ENCODE measurements around the gene PLEKHH3.
A peak's percentile ranks its signal among the peaks of the same experiment; 100 is the strongest.
"Not testable (repeated sequence)": the region's sequence is repeated elsewhere in the genome, so short reads cannot be mapped to it uniquely, and the experiment has no call there.

The PLEKHH3 gene

DNA sequence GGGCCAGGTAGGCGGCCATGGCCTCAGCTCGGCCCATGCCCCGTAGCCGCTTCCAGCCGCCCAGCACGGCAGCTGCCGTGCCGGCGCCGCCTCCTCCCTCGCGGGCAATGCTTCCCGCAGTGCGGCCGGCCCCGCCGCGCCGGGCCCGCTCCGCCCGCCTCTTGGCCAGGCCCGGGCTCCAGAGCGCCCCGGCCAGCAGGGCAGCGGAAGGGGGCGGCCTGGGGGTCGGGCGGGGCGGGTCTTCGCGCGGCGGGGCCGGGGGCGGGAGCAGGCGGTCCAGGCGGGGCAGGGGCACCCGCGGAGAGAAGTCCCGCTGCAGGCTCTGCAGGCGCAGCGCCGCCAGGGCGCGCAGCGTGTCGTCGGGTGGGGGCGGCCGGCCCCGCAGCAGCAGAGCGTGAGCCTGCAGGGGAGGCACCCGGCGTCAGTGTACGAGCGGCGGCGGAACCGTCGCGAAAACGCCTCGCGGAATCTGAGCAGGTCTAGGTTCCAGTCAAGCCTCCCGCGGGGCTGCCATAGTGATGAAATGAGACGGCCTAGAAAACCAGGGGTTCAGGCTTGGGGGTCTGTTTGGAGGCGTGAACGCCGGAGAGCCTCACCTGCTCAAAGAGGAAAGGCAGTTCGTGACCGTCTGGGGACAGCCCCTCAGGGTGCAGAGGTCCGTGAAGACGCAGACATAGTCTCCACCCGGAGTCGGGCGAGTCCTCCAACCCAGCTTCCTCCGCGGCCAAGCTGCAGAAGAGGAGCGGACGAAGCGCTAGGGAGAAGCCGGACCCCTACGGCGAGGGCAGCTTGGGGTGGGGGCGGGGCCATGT lies 6.6 kb downstream of the PLEKHH3 start:
- DNase-seq = no peak

DNA sequence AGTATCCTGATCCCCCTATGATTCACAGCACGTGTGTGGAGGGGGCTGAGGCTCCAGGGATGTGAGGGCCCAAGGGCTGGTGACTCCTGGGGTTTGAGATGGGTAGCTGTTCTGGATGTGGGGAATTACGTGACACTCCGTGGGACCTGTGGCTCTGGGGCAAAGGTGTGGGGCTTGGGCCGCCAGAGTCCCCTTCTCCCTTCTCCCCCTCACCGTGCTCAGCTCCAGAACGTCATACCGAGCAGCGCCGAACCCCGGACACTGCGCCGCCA lies 7.2 kb downstream of the PLEKHH3 start:
- no peak for DNase-seq

DNA sequence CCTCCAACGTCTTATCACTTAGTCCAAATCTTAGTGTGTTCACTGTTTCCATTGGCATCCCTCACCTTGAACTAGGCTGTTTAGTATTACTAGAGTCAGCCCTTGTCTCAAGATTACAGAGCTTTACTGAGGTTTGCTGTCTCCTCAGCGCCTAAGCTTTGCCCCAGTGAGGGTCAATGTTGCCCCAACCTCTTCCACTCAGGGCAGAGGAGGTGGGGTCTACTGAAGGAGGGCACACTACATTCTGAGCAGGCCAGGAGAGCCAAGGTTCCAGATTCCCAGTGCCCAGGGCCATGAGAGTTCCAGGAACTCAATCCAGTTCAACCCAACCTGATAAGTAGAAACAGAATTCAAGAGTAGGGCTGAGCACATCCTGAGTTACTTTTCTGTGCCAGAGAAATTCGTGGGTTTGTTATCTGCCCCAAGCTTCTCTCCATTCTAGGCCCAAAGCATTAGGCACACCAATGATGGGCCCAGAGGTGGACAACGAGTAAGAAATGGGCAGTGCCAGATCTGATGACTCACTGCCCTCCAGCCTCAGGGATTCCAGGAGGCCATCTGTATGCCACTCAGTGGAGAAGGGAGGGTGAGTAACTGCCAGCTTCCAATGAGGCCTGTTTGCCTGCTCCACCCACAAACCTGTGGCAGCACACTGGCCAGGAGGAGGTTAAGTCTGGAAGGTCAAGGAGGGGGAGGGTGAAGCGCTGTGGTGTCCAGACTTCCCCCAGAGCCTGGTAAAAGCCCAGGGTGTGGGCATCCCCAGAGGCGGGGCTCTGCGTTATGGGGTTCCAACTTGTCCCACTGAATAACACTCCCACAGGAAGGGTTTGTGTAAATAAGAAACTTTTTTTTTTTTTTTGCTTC lies 9.5 kb downstream of the PLEKHH3 start:
- DNase-seq = peak; percentile 88

DNA sequence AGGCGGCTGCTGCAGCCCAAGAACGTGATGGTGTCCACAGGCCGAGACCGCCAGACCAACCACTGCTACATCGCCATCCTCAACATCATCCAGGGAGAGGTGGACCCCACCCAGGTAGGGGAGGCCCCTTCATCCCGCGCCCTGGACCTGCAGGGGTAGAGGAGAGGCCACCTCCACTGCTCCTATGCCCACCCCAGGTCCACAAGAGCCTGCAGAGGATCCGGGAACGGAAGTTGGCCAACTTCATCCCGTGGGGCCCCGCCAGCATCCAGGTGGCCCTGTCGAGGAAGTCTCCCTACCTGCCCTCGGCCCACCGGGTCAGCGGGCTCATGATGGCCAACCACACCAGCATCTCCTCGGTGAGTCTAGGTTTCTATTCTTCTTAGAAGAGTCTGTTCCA lies 10.7 kb downstream of the PLEKHH3 start:
- DNase-seq = not testable (repeated sequence)

DNA sequence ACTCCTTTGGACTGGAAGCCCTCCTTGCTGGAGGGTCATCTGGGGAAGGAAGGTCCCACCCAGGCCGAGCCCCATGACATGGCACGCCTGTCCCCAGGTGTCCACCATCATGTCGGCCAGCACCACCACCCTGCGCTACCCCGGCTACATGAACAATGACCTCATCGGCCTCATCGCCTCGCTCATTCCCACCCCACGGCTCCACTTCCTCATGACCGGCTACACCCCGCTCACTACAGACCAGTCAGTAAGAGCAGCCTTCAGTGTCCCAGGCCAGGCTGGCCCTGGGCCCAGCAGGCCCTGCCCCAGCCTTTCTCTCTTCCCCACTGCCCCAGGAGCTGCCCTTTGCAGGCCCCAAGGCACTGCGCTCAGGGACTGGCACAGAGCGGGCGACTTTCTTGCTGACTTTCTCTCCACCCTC lies 11.2 kb downstream of the PLEKHH3 start:
- DNase-seq = no peak

DNA sequence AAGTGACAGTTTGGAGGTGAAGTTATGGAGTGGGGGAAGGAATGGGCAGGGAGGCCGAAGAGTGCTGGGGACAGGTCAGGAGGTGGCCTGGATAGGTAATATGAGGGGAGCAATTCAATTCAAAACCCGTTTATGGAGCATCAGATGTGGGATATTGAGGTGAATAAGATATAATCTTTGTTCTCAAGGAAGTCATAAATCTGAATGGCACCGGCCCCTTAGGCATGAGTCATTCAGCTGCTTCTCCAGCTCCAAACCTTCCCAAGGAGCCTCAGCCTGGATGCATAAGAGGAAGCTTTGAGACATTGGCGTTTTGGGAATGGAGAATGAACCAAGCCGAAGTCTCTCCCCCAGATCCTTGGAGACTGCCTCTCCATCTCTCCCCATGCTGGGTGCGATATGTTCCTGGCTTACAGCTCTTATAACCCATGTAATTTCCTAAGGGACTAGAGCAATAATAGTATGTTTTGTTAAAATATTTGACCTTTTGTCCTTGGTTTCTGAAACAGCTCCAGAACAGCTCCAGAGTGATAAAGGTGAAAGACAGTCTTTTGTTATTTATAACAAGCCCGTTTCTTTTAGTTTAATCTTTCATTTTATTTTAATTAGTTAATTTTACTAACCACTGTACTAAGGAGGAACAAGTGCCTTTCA lies 16.0 kb downstream of the PLEKHH3 start:
- DNase-seq = peak; percentile 12

DNA sequence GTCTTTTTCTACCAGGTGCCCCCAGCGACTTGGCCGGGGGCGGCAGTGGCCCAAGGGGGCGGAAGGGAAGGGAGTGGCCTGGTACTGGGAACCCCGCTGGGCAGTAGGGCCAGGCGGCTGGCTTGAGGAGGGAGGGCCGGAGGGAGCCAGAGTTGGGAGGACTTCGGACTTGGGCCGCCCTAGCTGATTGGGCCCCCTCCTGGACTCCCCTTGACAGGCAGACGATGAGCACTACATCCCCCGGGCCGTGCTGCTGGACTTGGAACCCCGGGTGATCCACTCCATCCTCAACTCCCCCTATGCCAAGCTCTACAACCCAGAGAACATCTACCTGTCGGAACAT lies 16.9 kb downstream of the PLEKHH3 start:
- not testable (repeated sequence) for DNase-seq

DNA sequence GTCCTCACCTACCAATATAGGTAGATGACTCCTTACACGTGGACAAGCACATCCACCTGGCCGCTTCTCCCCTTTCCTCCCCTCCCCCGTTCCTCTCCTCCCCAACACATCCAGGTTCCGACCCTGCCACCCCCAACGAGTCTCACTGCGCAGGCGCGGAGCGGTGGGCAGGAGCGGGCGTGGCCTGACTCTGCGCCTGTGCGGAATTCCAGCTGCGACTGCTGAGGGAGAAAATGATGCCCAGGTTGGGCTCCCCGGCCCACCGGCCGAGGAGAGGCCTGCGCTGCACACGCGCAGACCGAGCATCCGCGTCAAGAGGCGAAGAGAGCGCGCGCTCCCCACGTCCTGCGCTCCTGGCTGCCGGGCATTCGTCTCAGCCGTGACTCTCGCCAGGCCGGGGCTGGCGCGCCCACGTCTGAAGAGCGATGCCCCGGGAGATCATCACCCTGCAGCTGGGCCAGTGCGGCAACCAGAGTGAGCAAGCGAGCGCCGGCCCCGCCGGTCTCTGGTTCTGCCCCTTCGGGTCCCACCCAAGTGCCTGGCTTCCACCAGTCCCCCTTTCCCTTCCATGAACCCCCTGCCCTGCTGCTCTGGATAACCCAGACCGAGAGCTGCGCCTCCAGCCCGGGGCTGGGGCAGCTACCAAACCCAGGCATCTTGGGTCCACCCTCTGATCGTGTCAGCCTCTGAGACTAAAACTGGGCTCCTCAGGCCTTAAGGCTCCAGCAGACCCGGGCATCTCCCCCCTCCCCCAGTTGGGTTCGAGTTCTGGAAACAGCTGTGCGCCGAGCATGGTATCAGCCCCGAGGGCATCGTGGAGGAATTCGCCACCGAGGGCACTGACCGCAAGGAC lies 17.5 kb downstream of the PLEKHH3 start, which contains the start of gene TUBG2:
Gene TUBG2 (plus strand): TSS at position 206 of the 853 bp plus-strand sequence. CDS start 220 bp downstream, at position 426.
- peak; percentile 97 for DNase-seq

DNA sequence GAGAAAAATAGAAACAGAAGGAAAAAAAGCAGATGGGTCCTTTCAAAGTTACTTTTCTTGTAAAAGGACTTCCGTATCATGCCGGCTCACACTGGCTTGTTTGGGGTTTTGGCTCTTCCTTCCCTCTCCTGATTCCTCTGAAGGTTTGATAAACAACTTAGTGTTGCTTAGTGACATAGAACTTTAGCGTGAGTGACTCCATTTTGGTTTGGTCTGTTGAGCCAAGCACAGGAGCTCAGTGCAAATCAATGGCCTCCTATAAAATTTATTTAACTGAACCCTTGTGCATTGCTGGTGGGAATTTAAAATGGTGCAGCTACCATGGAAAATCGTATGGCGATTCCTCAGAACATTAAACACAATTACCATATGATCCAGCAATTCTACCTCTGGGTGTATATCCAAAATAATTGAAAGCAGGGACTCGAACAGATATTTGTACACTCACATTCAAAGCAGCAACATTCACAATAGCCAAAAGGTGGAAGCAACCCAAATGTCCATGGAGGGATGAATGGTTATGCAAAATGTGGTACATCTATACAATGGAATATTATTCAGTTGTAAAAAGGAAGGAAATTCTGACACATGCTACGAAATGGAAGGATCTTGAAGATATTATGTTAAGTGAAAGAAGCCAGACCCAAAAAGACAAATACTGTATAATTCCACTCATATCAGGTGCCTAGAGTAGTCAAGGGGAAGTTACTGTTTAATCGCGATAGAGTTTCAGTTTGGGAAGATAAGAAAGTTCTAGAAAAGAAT lies 18.8 kb downstream of the PLEKHH3 start:
- DNase-seq = no peak

DNA sequence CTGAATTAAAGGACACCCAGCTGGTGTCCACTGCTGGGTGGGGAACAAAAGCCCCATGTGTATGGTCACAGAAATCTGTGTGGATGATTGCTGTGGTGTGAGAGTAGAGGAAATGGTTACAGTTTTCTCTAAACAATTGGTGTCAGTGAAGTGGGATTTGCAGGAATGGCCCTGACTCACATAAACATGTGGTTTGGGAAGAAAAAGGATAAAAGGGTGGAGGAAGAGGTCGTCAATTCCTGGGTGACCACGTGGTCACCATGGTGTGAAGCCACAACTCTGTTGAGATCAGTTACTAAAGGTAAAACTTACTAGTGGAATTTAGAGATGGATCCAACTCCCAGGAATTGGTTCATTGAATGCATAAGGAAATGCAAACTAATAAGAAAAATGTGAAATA lies 21.3 kb downstream of the PLEKHH3 start:
- no peak for DNase-seq

DNA sequence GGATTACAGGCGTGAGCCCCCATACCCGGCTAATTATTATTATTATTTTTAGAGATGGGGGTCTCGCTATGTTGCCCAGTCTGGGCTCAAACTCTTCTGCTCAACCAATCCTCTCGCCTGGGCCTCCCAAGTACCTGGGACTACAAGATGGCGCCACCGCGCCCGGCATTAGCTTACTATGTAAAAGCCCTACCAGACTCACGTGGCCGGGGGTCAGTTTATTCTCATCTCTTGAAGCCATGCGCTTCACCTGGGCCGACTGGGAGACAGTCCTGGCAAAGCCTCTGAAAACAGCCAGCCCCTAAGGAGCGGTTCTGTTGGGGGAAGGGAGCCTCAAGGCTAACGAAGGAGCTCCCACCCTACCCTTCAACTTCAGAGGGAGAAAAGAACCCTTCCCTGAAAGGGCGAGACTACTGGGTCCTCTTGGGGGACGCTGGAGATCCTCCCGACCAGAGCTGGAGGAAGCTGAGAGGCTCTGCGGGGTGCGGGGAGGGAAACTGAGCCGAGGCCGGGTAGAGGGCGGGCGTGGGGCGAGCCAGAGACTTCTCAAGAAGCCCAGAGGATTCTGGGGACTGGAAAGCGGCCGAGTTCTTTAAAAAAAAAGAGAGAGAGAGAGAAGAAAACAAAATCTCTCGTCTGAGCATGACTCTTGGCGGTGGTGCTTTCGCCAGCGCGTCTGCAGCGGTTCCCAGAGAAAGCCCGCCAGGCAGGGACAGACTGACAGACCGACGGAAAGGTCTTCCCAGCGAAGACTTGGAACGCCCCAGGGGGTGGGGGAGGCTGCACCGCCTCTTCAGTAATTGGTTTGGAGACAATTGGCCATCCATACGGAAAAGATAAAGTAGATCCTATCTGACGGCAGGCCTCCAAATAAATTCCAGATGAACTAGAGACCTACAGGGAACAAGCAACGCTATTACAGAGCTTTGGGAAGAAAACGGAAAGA lies 23.3 kb downstream of the PLEKHH3 start:
- DNase-seq = no peak

DNA sequence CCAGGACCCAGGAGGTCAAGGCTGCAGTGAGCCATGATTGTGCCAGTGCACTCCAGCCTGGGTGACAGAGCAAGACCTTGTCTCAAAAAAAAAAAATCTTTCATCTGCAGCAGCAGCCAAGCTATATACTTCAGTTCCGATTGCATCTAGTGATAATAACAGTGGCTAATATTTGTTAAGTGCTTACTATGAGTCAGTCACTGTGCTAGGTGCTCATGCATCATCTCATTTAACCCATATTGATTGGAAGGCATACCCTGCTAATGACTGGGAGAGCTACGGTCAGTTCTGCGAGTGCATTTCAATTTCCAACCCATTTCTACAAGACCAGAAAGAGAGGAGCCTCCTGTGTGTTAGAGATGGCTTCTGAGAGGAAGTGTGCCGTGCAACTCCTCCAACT lies 25.4 kb downstream of the PLEKHH3 start:
- no peak for DNase-seq

DNA sequence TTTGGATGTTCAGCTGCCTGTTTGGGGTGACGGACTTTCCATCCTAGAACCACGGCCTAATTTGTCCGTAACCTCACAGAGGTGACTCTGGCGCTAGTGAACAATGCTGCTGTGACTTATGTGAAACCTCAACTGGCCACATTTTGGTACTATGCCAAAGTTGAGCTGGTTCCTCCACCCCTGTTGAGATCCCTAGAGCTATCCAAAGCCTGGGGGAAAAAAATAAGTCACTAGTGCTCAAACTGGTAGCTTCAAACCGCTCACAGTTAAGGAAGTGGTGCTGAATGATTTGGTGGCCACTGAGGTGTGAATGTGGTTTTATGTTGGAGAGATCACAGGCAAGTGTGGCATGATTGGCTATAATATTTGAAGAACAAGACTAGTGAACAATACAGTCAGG lies 29.0 kb downstream of the PLEKHH3 start:
- no peak for DNase-seq

DNA sequence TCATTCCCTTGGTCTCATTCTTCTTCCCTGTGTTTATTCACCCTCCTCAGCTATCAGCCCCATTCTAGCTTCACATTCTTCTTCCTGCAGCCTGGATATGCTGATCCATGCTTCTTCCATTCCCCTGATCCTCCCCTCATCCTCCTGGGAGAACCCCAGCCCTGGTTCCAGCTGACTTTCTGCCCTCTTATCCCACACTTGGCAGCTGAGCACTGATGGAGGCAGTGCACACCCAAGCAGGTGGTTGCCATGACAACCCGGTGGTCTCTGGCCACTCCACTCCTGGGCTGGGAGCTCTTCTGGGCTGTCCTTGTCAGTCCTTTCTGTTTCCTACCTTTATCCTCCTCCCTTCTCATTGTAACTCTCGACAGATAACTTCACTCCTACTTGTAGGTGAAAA lies 34.5 kb downstream of the PLEKHH3 start:
- no peak for DNase-seq

DNA sequence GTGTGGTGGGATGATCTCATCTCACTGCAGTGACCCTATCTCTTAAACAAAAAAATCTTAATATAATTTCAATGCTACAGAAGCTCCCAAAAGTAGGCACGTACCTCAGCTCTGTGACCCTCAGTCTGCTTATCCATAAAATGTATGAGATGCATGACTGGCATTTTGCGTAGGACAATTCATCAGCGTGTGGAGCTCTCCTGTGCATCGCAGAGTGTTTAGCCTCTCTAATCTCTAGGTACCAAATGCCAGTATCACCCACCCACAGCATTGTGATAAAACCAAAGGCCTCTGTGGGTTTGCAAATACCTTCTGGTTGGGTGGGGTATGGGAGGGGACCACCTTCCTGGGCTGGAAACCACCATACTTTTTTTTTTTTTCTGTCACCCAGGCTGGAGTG lies 36.7 kb downstream of the PLEKHH3 start:
- DNase-seq = no peak

DNA sequence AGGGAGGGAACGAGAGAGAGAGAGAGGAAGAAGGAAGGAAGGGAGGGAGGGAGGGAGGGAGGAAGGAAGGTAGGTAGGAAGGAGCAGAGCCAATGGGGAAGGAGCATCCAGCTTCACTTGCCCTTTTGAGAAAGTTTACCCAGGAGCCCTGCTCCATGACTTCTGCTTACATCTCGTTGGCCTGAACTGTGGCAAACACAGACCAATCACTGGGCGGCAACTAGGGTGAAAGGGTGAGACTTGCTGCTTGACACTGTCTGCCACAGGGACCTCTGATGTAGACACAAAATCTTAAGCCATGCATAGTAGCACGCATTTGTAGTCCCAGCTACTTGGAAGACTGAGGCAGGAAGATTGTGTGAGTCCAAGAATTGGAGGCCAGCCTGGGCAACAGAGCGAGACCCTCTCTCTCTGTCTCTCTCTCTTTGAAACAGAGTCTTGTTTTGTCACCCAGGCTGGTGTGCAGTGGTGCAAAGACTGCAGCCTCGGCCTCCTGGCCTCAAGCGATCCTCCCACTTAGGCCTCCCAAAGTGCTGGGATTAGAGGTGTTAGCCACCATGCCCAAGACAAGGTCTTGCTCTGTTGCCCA lies 37.2 kb downstream of the PLEKHH3 start:
- DNase-seq = no peak

DNA sequence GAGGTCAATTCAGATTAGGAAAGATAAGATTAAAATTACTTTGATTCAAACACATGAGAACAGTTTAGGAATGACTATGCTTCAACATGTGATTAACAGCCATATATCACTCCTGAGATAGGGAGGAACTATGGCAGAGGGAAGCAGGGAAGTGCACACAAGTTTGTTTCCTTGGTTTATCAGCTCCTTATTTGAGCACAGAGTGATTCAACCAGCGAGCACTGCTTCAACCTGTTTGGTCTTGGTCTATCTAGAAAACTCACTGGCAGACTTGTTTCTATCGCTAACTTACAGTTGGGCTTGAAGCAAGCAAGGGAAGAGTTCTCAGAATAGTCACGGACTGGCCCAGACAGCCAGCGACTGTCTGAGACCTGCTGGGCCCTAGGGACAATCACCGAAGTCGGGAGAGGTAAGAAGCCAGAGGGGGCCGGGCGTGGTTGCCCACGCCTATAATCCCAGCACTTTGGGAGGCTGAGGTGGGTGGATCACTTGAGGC lies 43.8 kb downstream of the PLEKHH3 start:
- DNase-seq = no peak

DNA sequence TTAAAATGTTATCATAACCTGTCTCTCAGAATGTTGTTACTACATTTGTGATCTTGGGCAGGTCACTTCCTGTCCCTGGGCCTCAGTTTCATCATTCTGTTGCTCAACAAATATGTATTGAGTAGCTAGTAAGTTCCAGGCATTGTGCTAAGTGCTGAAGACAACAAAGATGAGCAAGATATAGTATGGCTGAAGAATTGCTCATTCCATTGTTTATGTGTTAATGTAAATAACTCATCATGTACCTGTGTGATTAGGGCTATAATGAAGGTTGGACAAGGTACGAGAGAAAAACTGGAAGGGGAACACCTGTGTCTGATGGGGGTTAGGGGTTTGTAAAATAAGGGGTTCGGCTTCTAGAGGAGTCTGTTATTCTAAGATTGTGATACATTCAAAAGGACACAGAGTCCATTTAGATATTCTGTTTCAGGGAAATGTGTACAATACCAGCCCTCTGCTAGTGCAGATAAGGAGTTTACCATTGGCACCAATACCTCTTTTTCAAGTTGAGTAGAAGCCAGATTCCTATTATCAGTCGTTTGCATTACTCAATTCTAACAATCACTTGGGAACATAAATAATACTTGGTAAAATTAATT lies 47.3 kb downstream of the PLEKHH3 start:
- no peak for DNase-seq

DNA sequence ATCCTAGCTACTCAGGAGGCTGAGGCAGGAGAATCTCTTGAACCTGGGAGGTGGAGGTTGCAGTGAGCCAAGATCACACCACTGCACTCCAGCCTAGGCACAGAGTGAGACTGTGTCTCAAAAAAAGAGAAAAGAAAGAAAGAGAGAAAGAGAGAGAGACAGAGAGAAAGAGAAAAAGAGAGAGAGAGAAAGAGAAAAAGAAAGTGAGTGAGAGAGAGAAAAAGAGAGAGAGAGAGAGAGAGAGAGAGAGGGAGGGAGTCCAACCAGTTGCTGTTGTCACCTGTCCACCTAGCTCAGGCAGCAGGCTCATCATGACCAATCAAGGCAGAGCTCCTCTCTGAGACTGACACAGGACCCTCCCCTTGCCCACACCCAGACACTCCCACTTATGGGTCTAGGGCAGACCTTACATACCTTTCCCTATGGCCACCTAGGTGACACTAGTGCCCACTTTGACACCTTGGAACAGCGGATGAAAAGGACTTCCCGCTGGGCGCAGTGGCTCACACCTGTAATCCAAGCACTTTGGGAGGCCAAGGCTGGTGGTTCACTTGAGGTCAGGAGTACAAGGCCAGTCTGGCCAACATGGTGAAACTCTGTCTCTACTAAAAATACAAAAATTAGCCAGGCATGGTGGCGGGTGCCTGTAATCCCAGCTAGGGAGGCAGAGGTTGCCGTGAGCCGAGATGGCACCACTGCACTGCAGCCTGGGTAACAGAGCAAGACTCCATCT lies 49.6 kb downstream of the PLEKHH3 start:
- not testable (repeated sequence) for DNase-seq

All from kidney glomerular epithelial cell (primary cell).